Cardiac fibroblast (primary cell): ENCODE measurements around the gene FAF1.

Source experiments
- DNase-seq, 2 donors: peaks; one replicate each; pipeline versions ENCODE4 v3.0.0 to v3.0.0-alpha.2; 2010; ENCODE audit warnings: low read depth in 2 of 2
- H3K4me3 ChIP-seq, 2 donors: replicated peaks in 1 of 2; 1 replicate in 1 of 2; 2 replicates in 1 of 2; pipeline ENCODE4 v1.5.1; 2011; ENCODE audit warnings: low read depth in 2 of 2, low read length in 2 of 2, mild to moderate bottlenecking in 2 of 2, moderate library complexity in 1 of 2
- TF ChIP-seq, protein P1 (sequence below): IDR thresholded peaks from one replicate; pipeline ENCODE4 v1.5.1; 2011; ENCODE audit warnings: low read depth, mild to moderate bottlenecking, low read length, inconsistent platforms

The FAF1 gene

GRCh38 chr1:50861772-50862171 is 98.3 kb downstream of the FAF1 start:
- TF ChIP-seq, protein P1, sequence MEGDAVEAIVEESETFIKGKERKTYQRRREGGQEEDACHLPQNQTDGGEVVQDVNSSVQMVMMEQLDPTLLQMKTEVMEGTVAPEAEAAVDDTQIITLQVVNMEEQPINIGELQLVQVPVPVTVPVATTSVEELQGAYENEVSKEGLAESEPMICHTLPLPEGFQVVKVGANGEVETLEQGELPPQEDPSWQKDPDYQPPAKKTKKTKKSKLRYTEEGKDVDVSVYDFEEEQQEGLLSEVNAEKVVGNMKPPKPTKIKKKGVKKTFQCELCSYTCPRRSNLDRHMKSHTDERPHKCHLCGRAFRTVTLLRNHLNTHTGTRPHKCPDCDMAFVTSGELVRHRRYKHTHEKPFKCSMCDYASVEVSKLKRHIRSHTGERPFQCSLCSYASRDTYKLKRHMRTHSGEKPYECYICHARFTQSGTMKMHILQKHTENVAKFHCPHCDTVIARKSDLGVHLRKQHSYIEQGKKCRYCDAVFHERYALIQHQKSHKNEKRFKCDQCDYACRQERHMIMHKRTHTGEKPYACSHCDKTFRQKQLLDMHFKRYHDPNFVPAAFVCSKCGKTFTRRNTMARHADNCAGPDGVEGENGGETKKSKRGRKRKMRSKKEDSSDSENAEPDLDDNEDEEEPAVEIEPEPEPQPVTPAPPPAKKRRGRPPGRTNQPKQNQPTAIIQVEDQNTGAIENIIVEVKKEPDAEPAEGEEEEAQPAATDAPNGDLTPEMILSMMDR, result no peak
- DNase-seq, result peak in 1 of 2 donors; percentile 32
- no peak overlapping the region for H3K4me3 ChIP-seq

GRCh38 chr1:50860702-50861101 is 99.4 kb downstream of the FAF1 start:
- no peak overlapping the region for H3K4me3 ChIP-seq
- TF ChIP-seq, protein P1, result no peak
- DNase-seq, result no peak

GRCh38 chr1:50860256-50860655 is 99.8 kb downstream of the FAF1 start:
- TF ChIP-seq, protein P1, result no peak
- H3K4me3 ChIP-seq, result no peak overlapping the region
- DNase-seq, result no peak

- DNase-seq, result no peak
- TF ChIP-seq, protein P1, result no peak
- H3K4me3 ChIP-seq, result no peak overlapping the region
Measured at GRCh38 chr1:50859657-50860056, 100.4 kb downstream of the FAF1 start.

- no peak overlapping the region for H3K4me3 ChIP-seq
- TF ChIP-seq, protein P1, result no peak
- DNase-seq, result no peak
Measured at GRCh38 chr1:50858761-50859160, 101.3 kb downstream of the FAF1 start.

- TF ChIP-seq, protein P1, result no peak
- no peak overlapping the region for H3K4me3 ChIP-seq
- no peak for DNase-seq
Measured at GRCh38 chr1:50857702-50858101, 102.4 kb downstream of the FAF1 start.

DNA sequence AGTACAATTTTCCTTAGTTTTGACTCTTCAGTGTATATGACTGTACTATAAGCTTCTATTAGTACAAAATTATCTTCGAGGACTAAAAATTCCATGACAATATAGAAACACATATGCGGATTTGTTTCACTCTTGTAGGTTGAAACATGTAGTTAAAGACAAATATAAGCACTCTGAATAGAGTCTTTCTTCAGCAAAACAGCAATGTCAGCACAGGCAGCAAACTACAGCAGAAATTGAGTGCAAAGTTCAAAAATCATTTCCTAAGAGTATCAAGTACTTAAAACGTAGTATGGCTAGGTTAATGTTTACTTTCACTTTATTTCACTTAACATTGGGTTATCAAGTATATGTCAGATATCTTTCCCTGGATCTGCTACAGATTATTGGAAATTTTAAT is 106.7 kb downstream of the FAF1 start:
- no peak overlapping the region for H3K4me3 ChIP-seq
- DNase-seq, result no peak
- TF ChIP-seq, protein P1, result no peak
